ENCODE measurements around the gene GDF15. TPM values are rescaled to one million over a fixed set of nuclear protein-coding genes. Genes with fewer than 3 reads are reported as not detected.
"Not testable (repeated sequence)": the region's sequence is repeated elsewhere in the genome, so short reads cannot be mapped to it uniquely, and the experiment has no call there.

GDF15 gene
- total RNA-seq, 2 experiments from 2014 or later: not detected

- intact Hi-C loops (cut with micrococcal nuclease; ENCODE audit: unreplicated experiment): no loop called here
Observed at GRCh38 chr19:18353378-18354005, 32.5 kb upstream of the GDF15 start.

GRCh38 chr19:18354743-18355142 is 31.2 kb upstream of the GDF15 start:
- DNase-seq (ENCODE audit: low spot score); H3K9me3 ChIP-seq (ENCODE audit: low read length); H4K20me1 ChIP-seq (ENCODE audit: insufficient read depth, low read length); H3K9me2 ChIP-seq (ENCODE audit: insufficient read depth, low read length); H3K4me1 ChIP-seq (ENCODE audit: insufficient read depth, low read length, poor library complexity, severe bottlenecking); BruUV-seq (replicated peaks); CTCF ChIA-PET (ENCODE audit: unreplicated experiment); POLR2A ChIA-PET; H3K27ac ChIP-seq (ENCODE audit: low read depth, low read length, poor library complexity, severe bottlenecking); H3K4me2 ChIP-seq (ENCODE audit: low read length); H2AFZ ChIP-seq (ENCODE audit: low read length); intact Hi-C loops (cut with micrococcal nuclease; ENCODE audit: unreplicated experiment); H3K4me3 ChIP-seq (ENCODE audit: low read depth, low read length, poor library complexity, severe bottlenecking); H3K79me2 ChIP-seq (ENCODE audit: insufficient read depth, low read depth, low read length): not testable (repeated sequence)
- H3K36me3 ChIP-seq (ENCODE audit: insufficient read depth, low read length): peaks cover 33% of the 10 kb centered on the region

More at GRCh38 chr19:18353378-18354005, 32.5 kb upstream of the GDF15 start:
- no peak overlapping the region for H3K4me2 ChIP-seq (ENCODE audit: low read length)
- no peak for DNase-seq (ENCODE audit: low spot score)
- no peak overlapping the region for H3K4me3 ChIP-seq (ENCODE audit: low read depth, low read length, poor library complexity, severe bottlenecking)
- no peaks in the 10 kb centered on the region for H3K4me1 ChIP-seq (ENCODE audit: insufficient read depth, low read length, poor library complexity, severe bottlenecking)
- H4K20me1 ChIP-seq (ENCODE audit: insufficient read depth, low read length): no peaks in the 10 kb centered on the region
- ChIA-PET POLR2A (no interaction called here), CTCF (ENCODE audit: unreplicated experiment) (no interaction called here)
- H3K36me3 ChIP-seq (ENCODE audit: insufficient read depth, low read length): peaks cover 32% of the 10 kb centered on the region
- H3K79me2 ChIP-seq (ENCODE audit: insufficient read depth, low read depth, low read length): no peaks in the 10 kb centered on the region
- TF ChIP-seq EZH2phosphoT487 (IDR thresholded peaks at IDR 0.05; ENCODE audit: borderline replicate concordance, low read depth, low read length) (no peak), CTCF (conservative IDR thresholded peaks at IDR 0.05; ENCODE audit: low read length) (no peak)
- BruUV-seq (replicated peaks): no TSS peak
- H3K9me2 ChIP-seq (ENCODE audit: insufficient read depth, low read length): no peaks in the 10 kb centered on the region
- H2AFZ ChIP-seq (ENCODE audit: low read length): no peak overlapping the region
- no peak overlapping the region for H3K27ac ChIP-seq (ENCODE audit: low read depth, low read length, poor library complexity, severe bottlenecking)
- H3K9me3 ChIP-seq (ENCODE audit: low read length): no peaks in the 10 kb centered on the region

GRCh38 chr19:18357041-18357440 is 28.9 kb upstream of the GDF15 start:
- POLR2A ChIA-PET: no interaction called here
- H3K9me2 ChIP-seq (ENCODE audit: insufficient read depth, low read length): no peaks in the 10 kb centered on the region
- H2AFZ ChIP-seq (ENCODE audit: low read length): no peak overlapping the region
- peaks cover 40% of the 10 kb centered on the region for H3K36me3 ChIP-seq (ENCODE audit: insufficient read depth, low read length)
- TF ChIP-seq CTCF (conservative IDR thresholded peaks at IDR 0.05; ENCODE audit: low read length) (no peak), EZH2phosphoT487 (IDR thresholded peaks at IDR 0.05; ENCODE audit: borderline replicate concordance, low read depth, low read length) (no peak)
- no peak for DNase-seq (ENCODE audit: low spot score)
- CTCF ChIA-PET (ENCODE audit: unreplicated experiment): no interaction called here
- no peak overlapping the region for H3K27ac ChIP-seq (ENCODE audit: low read depth, low read length, poor library complexity, severe bottlenecking)
- H3K9me3 ChIP-seq (ENCODE audit: low read length): no peaks in the 10 kb centered on the region
- BruUV-seq (replicated peaks): no TSS peak
- H3K4me3 ChIP-seq (ENCODE audit: low read depth, low read length, poor library complexity, severe bottlenecking): no peak overlapping the region
- intact Hi-C loops (cut with micrococcal nuclease; ENCODE audit: unreplicated experiment): no loop called here
- H3K4me1 ChIP-seq (ENCODE audit: insufficient read depth, low read length, poor library complexity, severe bottlenecking): no peaks in the 10 kb centered on the region
- H4K20me1 ChIP-seq (ENCODE audit: insufficient read depth, low read length): no peaks in the 10 kb centered on the region
- H3K4me2 ChIP-seq (ENCODE audit: low read length): no peak overlapping the region
- no peaks in the 10 kb centered on the region for H3K79me2 ChIP-seq (ENCODE audit: insufficient read depth, low read depth, low read length)

Measured in OCI-LY7 (cell line).